Frontal cortex (tissue), 4 donors: ENCODE measurements around the gene PML. TPM values are rescaled to one million over a fixed set of nuclear protein-coding genes. Genes with fewer than 3 reads are reported as not detected.
"Not testable (repeated sequence)": the region's sequence is repeated elsewhere in the genome, so short reads cannot be mapped to it uniquely, and the experiment has no call there.

Experiments
- DNase-seq, 2 donors: peaks; one replicate each; pipeline ENCODE4 v3.0.0; 2012; ENCODE audit warnings: low spot score in 2 of 2
- FAIRE-seq: peaks from 2 replicates; lab custom pipeline; 2012; peaks lifted over from hg19 to GRCh38; lab: Jason Lieb, UNC
- small RNA-seq: library from RNA; depleted of rRNA; stranded (forward); fragments of <200 nt; gene quantifications from one replicate; pipeline ENCODE3, GENCODE V24; 2014
- total RNA-seq: library from RNA; depleted of rRNA; stranded (reverse); fragments of >200 nt; gene quantifications from one replicate; pipeline ENCODE4 v1.2.3, GENCODE V29; 2014
- donor health status: control.
- donor health status: control.
- donor health status: control.

Gene PML
- total RNA-seq, 1 donor from 2014 or later: 3.7 TPM

- not testable (repeated sequence) for DNase-seq, FAIRE-seq
These were observed 78.3 kb downstream of the PML start for GRCh38 chr15:74072614-74073337.

DNA sequence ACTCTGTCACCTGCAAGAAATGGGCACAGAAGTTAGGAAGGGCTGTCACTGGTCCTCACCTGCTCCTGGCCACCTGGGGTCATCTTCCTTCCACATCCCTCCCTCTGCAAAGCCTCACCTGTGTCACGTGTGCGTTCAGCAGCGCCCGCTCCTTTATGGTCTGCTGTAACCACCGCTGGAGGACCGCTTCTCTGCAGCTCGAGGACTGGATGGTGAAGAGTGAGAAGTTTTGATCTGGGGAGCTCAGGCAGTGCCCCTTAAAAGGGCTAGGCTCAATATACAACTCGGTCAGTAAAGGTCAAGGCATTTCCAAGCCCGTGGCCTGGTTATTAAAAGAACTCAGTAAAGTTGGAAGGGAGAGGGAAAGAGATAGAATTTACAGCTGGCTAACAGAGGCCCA lies 81.3 kb downstream of the PML start:
- not testable (repeated sequence) for FAIRE-seq, DNase-seq

DNA sequence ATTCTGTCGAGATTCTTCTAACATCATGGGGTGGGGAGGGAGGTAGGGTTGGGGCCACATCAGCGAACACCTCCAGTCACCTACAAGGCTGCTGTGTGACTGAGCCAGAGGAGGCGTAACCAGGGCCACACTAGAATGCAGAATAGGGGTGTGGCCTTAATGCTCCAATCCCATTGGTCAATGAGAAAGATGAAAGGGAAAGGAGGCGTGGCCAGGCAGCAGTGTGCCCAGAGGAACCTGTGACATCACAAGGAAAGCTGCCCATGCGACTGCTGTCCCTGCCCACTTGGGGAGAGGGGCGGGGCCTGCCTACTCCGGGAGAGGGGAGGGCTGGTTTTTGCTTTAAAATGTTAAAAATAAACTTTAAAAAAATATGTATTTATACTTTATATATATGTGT lies 87.9 kb downstream of the PML start, which contains the start of gene GOLGA6A:
GOLGA6A (minus strand) TSS at position 101 of the 400 bp plus-strand sequence; CDS start at position 60, 41 bp downstream.
- not testable (repeated sequence) for DNase-seq, FAIRE-seq

GRCh38 chr15:74094567-74094966 lies 100.1 kb downstream of the PML start:
- FAIRE-seq, DNase-seq: not testable (repeated sequence)

- FAIRE-seq, DNase-seq: not testable (repeated sequence)
These were observed 101.1 kb downstream of the PML start for GRCh38 chr15:74095610-74096009.

DNA sequence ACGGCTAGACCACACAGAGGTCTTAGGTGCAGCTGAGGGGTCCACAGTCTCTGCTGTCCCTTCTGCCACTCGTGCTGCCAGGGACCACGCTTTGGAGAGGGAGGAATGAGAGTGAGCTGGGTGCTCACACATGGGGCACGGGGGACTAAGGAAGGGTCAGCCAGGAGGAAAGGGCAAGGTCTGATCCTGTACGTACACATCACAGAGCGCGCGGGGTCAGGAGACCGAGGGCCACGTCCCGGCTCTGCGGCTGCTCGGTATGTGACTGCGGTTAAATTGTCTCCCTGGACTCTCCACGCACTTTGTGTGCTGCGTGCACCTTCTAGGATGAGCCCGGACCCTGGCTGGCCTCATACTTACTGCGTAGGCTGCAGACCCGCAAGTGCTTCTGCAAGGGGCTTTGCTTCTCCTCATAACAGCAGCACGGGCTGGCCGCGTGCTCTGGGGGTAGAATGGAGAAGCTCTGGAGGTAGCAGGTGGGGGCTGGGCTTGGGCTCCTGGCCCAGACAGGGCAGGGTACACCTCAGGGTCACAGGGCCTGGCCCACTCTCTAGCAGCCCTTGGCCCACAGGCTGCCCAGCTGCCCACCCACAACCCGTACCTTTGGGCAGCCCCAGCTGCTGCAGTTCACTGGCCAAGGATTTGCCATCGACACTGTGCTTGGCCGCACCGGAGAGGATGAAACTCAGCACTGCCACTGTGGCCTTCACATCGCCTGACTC lies 102.4 kb downstream of the PML start:
- DNase-seq, FAIRE-seq: not testable (repeated sequence)

Small RNA genes within 50 kb of the gene (small RNA-seq; reads per million reads assigned to genes)
- not detected for gene RN7SL429P

Other genes with a start within 250 kb of the PML start
- gene INSYN1, start 241.4 kb upstream of the PML start, total RNA-seq: 26.1 TPM
- not detected for gene TBC1D21, start 121.2 kb upstream of the PML start, total RNA-seq
- gene LOXL1, start 68.3 kb upstream of the PML start, total RNA-seq: 2.4 TPM
- 24.1 TPM for gene STOML1, start 2.4 kb upstream of the PML start, total RNA-seq
- under 0.01 TPM for gene GOLGA6A, start 87.8 kb downstream of the PML start, total RNA-seq
- 113 TPM for gene ISLR2, start 135.9 kb downstream of the PML start, total RNA-seq
- 12.6 TPM for gene ISLR, start 179.0 kb downstream of the PML start, total RNA-seq
- gene STRA6, start 208.1 kb downstream of the PML start, total RNA-seq: 3.7 TPM
- 0.41 TPM for gene CCDC33, start 241.6 kb downstream of the PML start, total RNA-seq